ENCODE results near the gene NFKBIB. TPM values are rescaled to one million over a fixed set of nuclear protein-coding genes. Genes with fewer than 3 reads are reported as not detected.
A peak's percentile ranks its signal among the peaks of the same experiment; 100 is the strongest.

Gene NFKBIB
- polyA plus RNA-seq, 2 of the 4 experiments (the other 2 are of a cell fraction): 35.0 to 61.7 TPM

DNA sequence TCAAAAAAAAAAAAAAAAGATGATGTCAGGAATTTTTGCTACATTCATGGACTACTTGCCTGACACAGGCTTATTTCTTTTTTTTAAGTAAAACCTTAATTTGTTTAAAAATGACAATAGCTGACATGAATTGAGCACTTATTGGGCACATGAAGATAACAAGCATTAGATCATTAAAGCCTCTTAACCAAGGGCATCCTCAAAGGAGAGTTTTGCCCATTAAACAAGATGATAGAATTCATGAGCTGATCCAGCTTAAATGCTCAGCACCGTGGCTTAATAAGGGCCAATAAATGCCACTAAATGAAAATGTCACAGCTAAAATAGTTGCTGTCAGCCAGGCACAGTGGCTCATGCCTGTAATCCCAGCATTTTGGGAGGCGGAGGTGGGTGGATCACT, 56.5 kb downstream of the NFKBIB start:
- TF ChIP-seq SMC3 (IDR thresholded peaks at IDR 0.05) (no peak), MAFK (IDR thresholded peaks at IDR 0.05; ENCODE audit: partially characterized antibody) (peak; percentile 42)
- WGBS (ENCODE audit: missing lambda C conversion rate): 93% methylated on average over 2 of the region's 2 CpGs
- DNase-seq (ENCODE audit: low read depth in 1 of 2, low spot score in 1 of 2) (no peak), FAIRE-seq (no peak), ATAC-seq (no peak)
- Histone ChIP-seq H3K4me2 (no peak overlapping the region), H3K9me3 (no peaks in the 10 kb centered on the region), H3K4me3 (no peak overlapping the region), H3K27ac (no peak overlapping the region), H3K4me1 (peaks cover 23% of the 10 kb centered on the region)
- CTCF ChIA-PET: interaction anchor here (1.0 to 23.4 kb wide), 14 partner anchors 9 to 478 kb away, joined by 3 to 344 read pairs (median 5); partner anchors contain the start of genes FBXO17, MRPS12, PLEKHG2 and SARS2
- POLR2A ChIA-PET: interaction anchor here (0.9 kb wide), 1 partner anchor 26 kb away, joined by 3 read pairs; the partner anchor contains the start of genes MRPS12 and SARS2

DNA sequence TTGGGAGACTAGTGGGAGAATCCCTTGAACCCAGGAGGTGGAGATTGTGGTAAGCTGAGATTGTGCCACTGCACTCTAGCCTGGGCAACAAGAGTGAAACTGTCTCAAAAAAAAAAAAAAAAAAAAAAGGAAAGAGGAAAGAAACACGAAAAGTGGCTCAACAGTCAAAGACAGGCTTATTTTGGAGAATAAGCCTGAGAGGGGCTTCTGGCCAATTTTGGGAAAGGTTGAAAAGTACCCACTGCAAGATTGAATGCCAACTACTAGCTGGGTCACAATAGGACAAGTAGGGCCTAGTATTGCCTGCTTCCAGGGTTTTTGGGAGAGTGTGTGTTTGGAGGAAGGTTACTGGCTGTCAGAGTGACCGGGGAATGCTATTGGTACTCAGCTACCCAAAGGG, 58.5 kb downstream of the NFKBIB start:
- no peak for FAIRE-seq
- no peak overlapping the region for H3K4me2 ChIP-seq
- POLR2A ChIA-PET: interaction anchor here (0.7 kb wide), 2 partner anchors 110 to 226 kb away, joined by 7 read pairs; no protein-coding TSS in a partner anchor
- CTCF ChIA-PET: interaction anchor here (0.6 to 23.4 kb wide), 12 partner anchors 7 to 485 kb away, joined by 3 to 344 read pairs (median 12); partner anchors contain the start of genes FBXO17, MRPS12 and SARS2
- H3K9me3 ChIP-seq: no peaks in the 10 kb centered on the region
- no peak overlapping the region for H3K27ac ChIP-seq
- no peak for DNase-seq (ENCODE audit: low read depth in 1 of 2, low spot score in 1 of 2)
- no peak overlapping the region for H3K4me3 ChIP-seq
- 95% methylated on average over 2 of the region's 2 CpGs for WGBS (ENCODE audit: missing lambda C conversion rate)
- no peak for ATAC-seq
- TF ChIP-seq, protein P1, sequence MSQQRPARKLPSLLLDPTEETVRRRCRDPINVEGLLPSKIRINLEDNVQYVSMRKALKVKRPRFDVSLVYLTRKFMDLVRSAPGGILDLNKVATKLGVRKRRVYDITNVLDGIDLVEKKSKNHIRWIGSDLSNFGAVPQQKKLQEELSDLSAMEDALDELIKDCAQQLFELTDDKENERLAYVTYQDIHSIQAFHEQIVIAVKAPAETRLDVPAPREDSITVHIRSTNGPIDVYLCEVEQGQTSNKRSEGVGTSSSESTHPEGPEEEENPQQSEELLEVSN (IDR thresholded peaks at IDR 0.05; ENCODE audit: borderline replicate concordance, low read depth): no peak
- TF ChIP-seq JUN (IDR thresholded peaks at IDR 0.05): no peak
- no peak for TF ChIP-seq ZSCAN20 (CRISPR knock-in tag; IDR thresholded peaks at IDR 0.05)
- TF ChIP-seq EP300 (IDR thresholded peaks at IDR 0.05): no peak
- TF ChIP-seq ZNF302 (CRISPR knock-in tag; IDR thresholded peaks at IDR 0.05): no peak
- no peak for TF ChIP-seq RAD21 (conservative IDR thresholded peaks at IDR 0.05 in 1 of 2, IDR thresholded peaks at IDR 0.05 in 1 of 2)
- TF ChIP-seq MAZ (IDR thresholded peaks at IDR 0.05; ENCODE audit: borderline replicate concordance, low read depth, low read length): no peak
- no peak for TF ChIP-seq PHF8 (IDR thresholded peaks at IDR 0.05; ENCODE audit: borderline replicate concordance, low read depth)
- TF ChIP-seq, protein P2, sequence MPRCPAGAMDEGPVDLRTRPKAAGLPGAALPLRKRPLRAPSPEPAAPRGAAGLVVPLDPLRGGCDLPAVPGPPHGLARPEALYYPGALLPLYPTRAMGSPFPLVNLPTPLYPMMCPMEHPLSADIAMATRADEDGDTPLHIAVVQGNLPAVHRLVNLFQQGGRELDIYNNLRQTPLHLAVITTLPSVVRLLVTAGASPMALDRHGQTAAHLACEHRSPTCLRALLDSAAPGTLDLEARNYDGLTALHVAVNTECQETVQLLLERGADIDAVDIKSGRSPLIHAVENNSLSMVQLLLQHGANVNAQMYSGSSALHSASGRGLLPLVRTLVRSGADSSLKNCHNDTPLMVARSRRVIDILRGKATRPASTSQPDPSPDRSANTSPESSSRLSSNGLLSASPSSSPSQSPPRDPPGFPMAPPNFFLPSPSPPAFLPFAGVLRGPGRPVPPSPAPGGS (IDR thresholded peaks at IDR 0.05): no peak
- no peak for TF ChIP-seq CHD4 (IDR thresholded peaks at IDR 0.05; ENCODE audit: borderline replicate concordance)
- H3K4me1 ChIP-seq: peaks cover 20% of the 10 kb centered on the region

Other genes with a start within 250 kb of the NFKBIB start
- 10.0 and 12.3 TPM in 2 replicates for gene CAPN12, start 155.5 kb upstream of the NFKBIB start, polyA plus RNA-seq (2011; rRNA removed)
- 8.6 to 11.7 TPM (median 11.0 TPM) in 3 replicates for gene CAPN12, start 155.5 kb upstream of the NFKBIB start, polyA plus RNA-seq (2017; fragmentation: RNase III; extraction: RNeasy Plus Mini Kit Qiagen cat#74134 plus additional on column Dnase treatment)
- not detected in 2 replicates for gene LGALS7, start 126.5 kb upstream of the NFKBIB start, polyA plus RNA-seq (2011; rRNA removed)
- gene LGALS7, start 126.5 kb upstream of the NFKBIB start, polyA plus RNA-seq (2017; fragmentation: RNase III; extraction: RNeasy Plus Mini Kit Qiagen cat#74134 plus additional on column Dnase treatment): not detected in 3 replicates
- gene LGALS7B, start 110.8 kb upstream of the NFKBIB start, polyA plus RNA-seq (2011; rRNA removed): 0.27 TPM in 1 of 2 replicates, not detected in the other
- not detected in 3 replicates for gene LGALS7B, start 110.8 kb upstream of the NFKBIB start, polyA plus RNA-seq (2017; fragmentation: RNase III; extraction: RNeasy Plus Mini Kit Qiagen cat#74134 plus additional on column Dnase treatment)
- 2.5 and 3.3 TPM in 2 replicates for gene LGALS4, start 87.0 kb upstream of the NFKBIB start, polyA plus RNA-seq (2011; rRNA removed)
- gene LGALS4, start 87.0 kb upstream of the NFKBIB start, polyA plus RNA-seq (2017; fragmentation: RNase III; extraction: RNeasy Plus Mini Kit Qiagen cat#74134 plus additional on column Dnase treatment): 0.38 to 0.94 TPM (median 0.84 TPM) in 3 replicates
- 383 and 431 TPM in 2 replicates for gene ECH1, start 68.2 kb upstream of the NFKBIB start, polyA plus RNA-seq (2011; rRNA removed)
- 393 to 394 TPM (median 394 TPM) in 3 replicates for gene ECH1, start 68.2 kb upstream of the NFKBIB start, polyA plus RNA-seq (2017; fragmentation: RNase III; extraction: RNeasy Plus Mini Kit Qiagen cat#74134 plus additional on column Dnase treatment)
- 440 and 487 TPM in 2 replicates for gene HNRNPL, start 50.0 kb upstream of the NFKBIB start, polyA plus RNA-seq (2011; rRNA removed)
- 372 to 383 TPM (median 380 TPM) in 3 replicates for gene HNRNPL, start 50.0 kb upstream of the NFKBIB start, polyA plus RNA-seq (2017; fragmentation: RNase III; extraction: RNeasy Plus Mini Kit Qiagen cat#74134 plus additional on column Dnase treatment)
- 6.3 and 6.6 TPM in 2 replicates for gene RINL, start 21.7 kb upstream of the NFKBIB start, polyA plus RNA-seq (2011; rRNA removed)
- gene RINL, start 21.7 kb upstream of the NFKBIB start, polyA plus RNA-seq (2017; fragmentation: RNase III; extraction: RNeasy Plus Mini Kit Qiagen cat#74134 plus additional on column Dnase treatment): 2.9 to 3.5 TPM (median 3.1 TPM) in 3 replicates
- gene SIRT2, start 351 bp upstream of the NFKBIB start, polyA plus RNA-seq (2011; rRNA removed): 28.6 and 31.5 TPM in 2 replicates
- 28.3 to 30.4 TPM (median 30.4 TPM) in 3 replicates for gene SIRT2, start 351 bp upstream of the NFKBIB start, polyA plus RNA-seq (2017; fragmentation: RNase III; extraction: RNeasy Plus Mini Kit Qiagen cat#74134 plus additional on column Dnase treatment)
- gene CCER2, start 12.2 kb downstream of the NFKBIB start, polyA plus RNA-seq (2011; rRNA removed): 0.40 and 0.68 TPM in 2 replicates
- gene CCER2, start 12.2 kb downstream of the NFKBIB start, polyA plus RNA-seq (2017; fragmentation: RNase III; extraction: RNeasy Plus Mini Kit Qiagen cat#74134 plus additional on column Dnase treatment): 1.1 to 1.9 TPM (median 1.5 TPM) in 3 replicates
- gene SARS2, start 30.8 kb downstream of the NFKBIB start, polyA plus RNA-seq (2011; rRNA removed): 46.1 and 46.7 TPM in 2 replicates
- gene SARS2, start 30.8 kb downstream of the NFKBIB start, polyA plus RNA-seq (2017; fragmentation: RNase III; extraction: RNeasy Plus Mini Kit Qiagen cat#74134 plus additional on column Dnase treatment): 81.8 to 98.0 TPM (median 93.4 TPM) in 3 replicates
- gene MRPS12, start 31.0 kb downstream of the NFKBIB start, polyA plus RNA-seq (2011; rRNA removed): 92.8 and 104 TPM in 2 replicates
- 198 to 217 TPM (median 213 TPM) in 3 replicates for gene MRPS12, start 31.0 kb downstream of the NFKBIB start, polyA plus RNA-seq (2017; fragmentation: RNase III; extraction: RNeasy Plus Mini Kit Qiagen cat#74134 plus additional on column Dnase treatment)
- 68.1 and 73.1 TPM in 2 replicates for gene FBXO17, start 75.8 kb downstream of the NFKBIB start, polyA plus RNA-seq (2011; rRNA removed)
- 98.5 to 112 TPM (median 111 TPM) in 3 replicates for gene FBXO17, start 75.8 kb downstream of the NFKBIB start, polyA plus RNA-seq (2017; fragmentation: RNase III; extraction: RNeasy Plus Mini Kit Qiagen cat#74134 plus additional on column Dnase treatment)
- 13.4 and 15.2 TPM in 2 replicates for gene FBXO27, start 132.6 kb downstream of the NFKBIB start, polyA plus RNA-seq (2011; rRNA removed)
- gene FBXO27, start 132.6 kb downstream of the NFKBIB start, polyA plus RNA-seq (2017; fragmentation: RNase III; extraction: RNeasy Plus Mini Kit Qiagen cat#74134 plus additional on column Dnase treatment): 12.5 to 17.5 TPM (median 14.2 TPM) in 3 replicates
- gene ACP7, start 184.4 kb downstream of the NFKBIB start, polyA plus RNA-seq (2011; rRNA removed): 0.06 and 0.08 TPM in 2 replicates
- gene ACP7, start 184.4 kb downstream of the NFKBIB start, polyA plus RNA-seq (2017; fragmentation: RNase III; extraction: RNeasy Plus Mini Kit Qiagen cat#74134 plus additional on column Dnase treatment): 0.25 to 0.44 TPM (median 0.28 TPM) in 3 replicates
- 37.9 and 42.9 TPM in 2 replicates for gene PAK4, start 225.8 kb downstream of the NFKBIB start, polyA plus RNA-seq (2011; rRNA removed)
- 75.8 to 84.2 TPM (median 76.7 TPM) in 3 replicates for gene PAK4, start 225.8 kb downstream of the NFKBIB start, polyA plus RNA-seq (2017; fragmentation: RNase III; extraction: RNeasy Plus Mini Kit Qiagen cat#74134 plus additional on column Dnase treatment)

All from A549 (cell line).